ENCODE results near the gene SYT1.

DNA sequence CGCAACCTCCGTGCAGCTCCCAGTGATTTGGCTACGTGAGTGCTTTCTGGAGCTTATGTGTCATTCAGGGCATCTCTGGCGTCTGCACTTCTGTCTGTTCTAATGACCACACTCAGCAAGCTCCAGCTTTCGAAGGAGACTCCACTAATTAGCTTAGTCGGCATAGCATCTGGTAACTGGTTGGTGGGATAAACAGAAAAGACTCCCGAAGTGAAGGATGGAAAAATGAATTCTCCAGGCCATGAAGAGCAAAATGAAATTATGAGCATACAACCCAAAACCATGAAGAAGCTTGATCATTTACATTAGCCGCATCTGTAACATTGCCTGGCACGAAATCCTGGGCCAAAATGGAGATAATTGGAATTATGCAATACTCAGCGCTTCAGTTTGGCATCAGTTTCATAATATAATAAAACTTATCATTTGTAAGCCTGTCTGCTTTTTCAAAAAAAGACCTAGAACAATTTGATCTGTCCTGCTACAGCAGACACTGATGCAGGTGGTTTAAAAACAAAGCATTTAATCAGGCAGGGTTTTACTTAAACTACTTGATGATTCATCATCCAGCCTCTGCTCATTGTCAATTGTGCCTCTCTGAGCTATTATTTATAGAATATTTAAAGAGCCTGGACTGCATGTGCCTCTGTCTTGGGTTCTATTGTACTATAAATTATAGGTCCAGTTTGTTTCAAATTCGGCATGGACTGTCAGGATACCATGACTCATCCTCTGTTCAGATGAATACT, 87.4 kb downstream of the SYT1 start:
- TF ChIP-seq POLR2A (IDR thresholded peaks at IDR 0.05) (no peak), POLR2AphosphoS5 (IDR thresholded peaks at IDR 0.05) (no peak)
- TF ChIP-seq, protein P1, sequence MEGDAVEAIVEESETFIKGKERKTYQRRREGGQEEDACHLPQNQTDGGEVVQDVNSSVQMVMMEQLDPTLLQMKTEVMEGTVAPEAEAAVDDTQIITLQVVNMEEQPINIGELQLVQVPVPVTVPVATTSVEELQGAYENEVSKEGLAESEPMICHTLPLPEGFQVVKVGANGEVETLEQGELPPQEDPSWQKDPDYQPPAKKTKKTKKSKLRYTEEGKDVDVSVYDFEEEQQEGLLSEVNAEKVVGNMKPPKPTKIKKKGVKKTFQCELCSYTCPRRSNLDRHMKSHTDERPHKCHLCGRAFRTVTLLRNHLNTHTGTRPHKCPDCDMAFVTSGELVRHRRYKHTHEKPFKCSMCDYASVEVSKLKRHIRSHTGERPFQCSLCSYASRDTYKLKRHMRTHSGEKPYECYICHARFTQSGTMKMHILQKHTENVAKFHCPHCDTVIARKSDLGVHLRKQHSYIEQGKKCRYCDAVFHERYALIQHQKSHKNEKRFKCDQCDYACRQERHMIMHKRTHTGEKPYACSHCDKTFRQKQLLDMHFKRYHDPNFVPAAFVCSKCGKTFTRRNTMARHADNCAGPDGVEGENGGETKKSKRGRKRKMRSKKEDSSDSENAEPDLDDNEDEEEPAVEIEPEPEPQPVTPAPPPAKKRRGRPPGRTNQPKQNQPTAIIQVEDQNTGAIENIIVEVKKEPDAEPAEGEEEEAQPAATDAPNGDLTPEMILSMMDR (IDR thresholded peaks at IDR 0.05): no peak
